MM.1S (cell line): ENCODE results near the gene PAQR7.

Experiments used
- DNase-seq: peaks from one replicate; pipeline ENCODE4 v3.0.0-alpha.2; 2015
- H2AFZ ChIP-seq: fragments of 300-600 bp; sonication (generic); 2 replicates; pipeline ENCODE4 v1.6.0; 2016; ENCODE audit warnings: antibody characterized with exemption, low read length
- H3F3A ChIP-seq: fragments of 300-600 bp; sonication (generic); 2 replicates; pipeline ENCODE4 v1.6.1; 2016; ENCODE audit warnings: mild to moderate bottlenecking, antibody characterized with exemption, low read length, moderate library complexity, mixed read lengths; ENCODE audit not compliant: insufficient read depth
- H3K27ac ChIP-seq: fragments of 300-600 bp; sonication (generic); 2 replicates; pipeline ENCODE4 v1.5.1; 2016; ENCODE audit warnings: mild to moderate bottlenecking, low read length
- H3K27me3 ChIP-seq: fragments of 300-600 bp; sonication (generic); replicated peaks from 2 replicates; pipeline ENCODE4 v1.6.0; 2016; ENCODE audit warnings: low read length; ENCODE audit not compliant: insufficient read depth
- H3K36me3 ChIP-seq: fragments of 300-600 bp; sonication (generic); replicated peaks from 2 replicates; pipeline ENCODE4 v1.6.1; 2016; ENCODE audit warnings: mild to moderate bottlenecking, low read length, mixed read lengths; ENCODE audit not compliant: insufficient read depth
- H3K4me1 ChIP-seq: fragments of 300-600 bp; sonication (generic); 2 replicates; pipeline ENCODE4 v1.6.1; 2016; ENCODE audit warnings: low read length, mixed read lengths
- H3K4me2 ChIP-seq: fragments of 300-600 bp; sonication (generic); 2 replicates; pipeline ENCODE4 v1.6.0; 2016; ENCODE audit warnings: low read depth, low read length
- H3K4me3 ChIP-seq: fragments of 300-600 bp; sonication (generic); 2 replicates; pipeline ENCODE4 v1.5.1; 2016; ENCODE audit warnings: low read length, mixed read lengths
- H3K79me2 ChIP-seq: fragments of 300-600 bp; sonication (generic); 2 replicates; pipeline ENCODE4 v1.6.1; 2016; ENCODE audit warnings: mixed run types, low read length, mixed read lengths
- H3K9ac ChIP-seq: fragments of 300-600 bp; sonication (generic); 2 replicates; pipeline ENCODE4 v1.6.1; 2016; ENCODE audit warnings: low read length, mixed read lengths
- H3K9me2 ChIP-seq: fragments of 300-600 bp; sonication (generic); replicated peaks from 2 replicates; pipeline ENCODE4 v1.6.1; 2016; ENCODE audit warnings: mild to moderate bottlenecking, low read length, mixed read lengths; ENCODE audit not compliant: insufficient read depth
- H3K9me3 ChIP-seq: fragments of 300-600 bp; sonication (generic); replicated peaks from 2 replicates; pipeline ENCODE4 v1.6.1; 2016; ENCODE audit warnings: mild to moderate bottlenecking, low read length, mixed read lengths; ENCODE audit not compliant: insufficient read depth
- H4K20me1 ChIP-seq: fragments of 300-600 bp; sonication (generic); 2 replicates; pipeline ENCODE4 v1.6.1; 2016; ENCODE audit warnings: mild to moderate bottlenecking, low read length, moderate library complexity, mixed read lengths; ENCODE audit not compliant: insufficient read depth
- CTCF ChIP-seq: fragments of 300-600 bp; sonication (generic); IDR thresholded peaks from 2 replicates; pipeline ENCODE4 v1.5.1; 2016; ENCODE audit warnings: antibody characterized with exemption, low read length, mixed read lengths
- EZH2 ChIP-seq: fragments of 300-600 bp; sonication (generic); optimal IDR thresholded peaks from 2 replicates; pipeline ENCODE3; 2017; ENCODE audit warnings: low read depth, mild to moderate bottlenecking, antibody characterized with exemption, low read length, mixed read lengths
- EZH2phosphoT487 ChIP-seq: fragments of 300-600 bp; sonication (generic); IDR thresholded peaks from 2 replicates; pipeline ENCODE4 v1.6.1; 2018; ENCODE audit warnings: antibody characterized with exemption, low read length

PAQR7 gene

DNA sequence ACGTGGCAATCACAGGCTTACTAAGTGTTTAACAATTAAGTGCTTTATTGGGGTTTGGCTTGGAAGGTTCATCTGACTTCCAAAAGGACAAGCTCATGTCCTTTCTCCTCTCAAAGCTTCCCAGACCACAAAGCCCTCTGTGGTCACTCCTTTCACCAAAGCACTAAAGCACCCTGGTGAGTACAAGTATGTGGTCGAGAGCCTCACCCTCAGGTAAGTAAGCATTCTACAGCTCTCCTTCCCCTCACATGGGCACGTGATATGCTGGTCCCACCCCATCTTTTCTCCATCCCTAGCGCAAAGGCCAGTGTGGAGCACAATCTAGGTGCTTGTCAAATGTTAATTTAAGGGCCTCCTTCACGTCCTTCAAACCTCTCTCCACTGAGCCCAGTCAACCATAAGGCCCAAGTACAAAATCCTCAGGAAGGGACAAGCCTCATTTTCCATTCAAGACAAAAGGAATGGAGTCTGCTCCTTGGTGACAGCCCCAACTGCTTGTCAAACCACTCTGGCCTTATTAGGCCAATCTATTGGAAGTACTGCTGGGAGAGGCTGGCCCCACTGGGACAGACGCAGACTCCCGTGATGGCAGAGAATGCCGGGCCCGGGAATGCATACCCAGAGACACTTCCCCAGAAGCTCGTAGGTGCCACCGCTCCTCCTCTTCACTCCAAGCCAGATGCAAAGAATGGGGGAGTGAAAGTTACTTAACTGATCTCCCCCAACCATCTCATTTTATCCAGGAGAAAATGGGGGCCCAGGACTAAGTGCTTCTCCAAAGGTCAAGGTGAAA, 22.9 kb upstream of the PAQR7 start:
- no peak overlapping the region for H2AFZ ChIP-seq
- H4K20me1 ChIP-seq, result no peaks in the 10 kb centered on the region
- no peak overlapping the region for H3K4me2 ChIP-seq
- no peaks in the 10 kb centered on the region for H3K9me3 ChIP-seq
- no peaks in the 10 kb centered on the region for H3K27me3 ChIP-seq
- peaks cover 35% of the 10 kb centered on the region for H3K79me2 ChIP-seq
- TF ChIP-seq EZH2phosphoT487, result no peak
- TF ChIP-seq CTCF, result no peak
- no peak for TF ChIP-seq EZH2
- H3K9ac ChIP-seq, result no peak overlapping the region
- peaks cover 17% of the 10 kb centered on the region for H3F3A ChIP-seq
- H3K9me2 ChIP-seq, result no peaks in the 10 kb centered on the region
- no peak for DNase-seq
- H3K27ac ChIP-seq, result no peak overlapping the region
- H3K4me3 ChIP-seq, result no peak overlapping the region
- 0 out of 2 replicates have a peak, but pooled peaks cover under 1% of the 10 kb centered on the region for H3K4me1 ChIP-seq
- H3K36me3 ChIP-seq, result peaks cover 27% of the 10 kb centered on the region

- Histone ChIP-seq H4K20me1 (no peaks in the 10 kb centered on the region), H3K9me3 (no peaks in the 10 kb centered on the region), H3K36me3 (peaks cover 21% of the 10 kb centered on the region), H3K4me3 (no peak overlapping the region), H2AFZ (no peak overlapping the region), H3K79me2 (peaks cover 28% of the 10 kb centered on the region), H3K4me2 (no peak overlapping the region), H3F3A (peaks cover 17% of the 10 kb centered on the region), H3K27me3 (no peaks in the 10 kb centered on the region), H3K4me1 (no peaks in the 10 kb centered on the region), H3K9ac (no peak overlapping the region), H3K27ac (no peak overlapping the region), H3K9me2 (no peaks in the 10 kb centered on the region)
- no peak for TF ChIP-seq CTCF
- TF ChIP-seq EZH2phosphoT487, result no peak
- no peak for TF ChIP-seq EZH2
- DNase-seq, result no peak
Observed at GRCh38 chr1:25897754-25898153, 22.2 kb upstream of the PAQR7 start.

GRCh38 chr1:25896266-25896665, 20.8 kb upstream of the PAQR7 start:
- no peak overlapping the region for H3K4me2 ChIP-seq

More at GRCh38 chr1:25896266-25896665, 20.8 kb upstream of the PAQR7 start:
- no peak overlapping the region for H3K27ac ChIP-seq
- H3K9me2 ChIP-seq, result no peaks in the 10 kb centered on the region
- H3K9me3 ChIP-seq, result no peaks in the 10 kb centered on the region
- no peaks in the 10 kb centered on the region for H3K27me3 ChIP-seq
- no peak overlapping the region for H2AFZ ChIP-seq
- H3K4me1 ChIP-seq, result no peaks in the 10 kb centered on the region
- no peaks in the 10 kb centered on the region for H4K20me1 ChIP-seq
- peaks cover 10% of the 10 kb centered on the region; the same call in 1 of the 2 replicates for H3K36me3 ChIP-seq
- TF ChIP-seq CTCF (no peak), EZH2 (no peak), EZH2phosphoT487 (no peak)
- H3K79me2 ChIP-seq, result peaks cover 15% of the 10 kb centered on the region
- H3K9ac ChIP-seq, result no peak overlapping the region
- no peak overlapping the region for H3K4me3 ChIP-seq
- no peak for DNase-seq
- peaks cover 12% of the 10 kb centered on the region; the same call in 1 of the 2 replicates for H3F3A ChIP-seq
